PC-9 (cell line): ENCODE data around the gene RAB4B. TPM values are rescaled to one million over a fixed set of nuclear protein-coding genes. Genes with fewer than 3 reads are reported as not detected.

ENCODE experiments used
- BruUV-seq: library from RNA; stranded (reverse); fragments of 400-500 nt; replicated peaks from 2 replicates; lab custom pipeline; 2021; lab: Mats Ljungman, UMichigan
- CTCF ChIA-PET: fragments of 300-600 bp; sonication (Branson Sonifier 250); formaldehyde crosslinking; loops from one replicate; lab custom pipeline; 2022; ENCODE audit warnings: antibody characterized with exemption; lab: Charles Lee
- POLR2A ChIA-PET: fragments of 300-600 bp; sonication (Branson Sonifier 250); formaldehyde crosslinking; loops from one replicate; lab custom pipeline; 2022; ENCODE audit warnings: antibody characterized with exemption; ENCODE audit not compliant: unreplicated experiment; lab: Charles Lee
- DNase-seq, 2 experiments: peaks; one replicate each; pipeline versions ENCODE4 v3.0.0 to v3.0.0-alpha.2; 2015 to 2022; ENCODE audit warnings: mixed read lengths in 1 of 2
- H2AFZ ChIP-seq: fragments of 200-600 bp; sonication (generic); 2 replicates; pipeline ENCODE4 v1.8.1; 2017; ENCODE audit warnings: antibody characterized with exemption
- H3F3A ChIP-seq: fragments of 200-600 bp; sonication (generic); 2 replicates; pipeline ENCODE4 v1.8.1; 2017; ENCODE audit warnings: antibody characterized with exemption, mild to moderate bottlenecking, low read depth; ENCODE audit not compliant: insufficient read depth
- H3K27ac ChIP-seq: fragments of 200-600 bp; sonication (generic); 2 replicates; pipeline ENCODE4 v1.6.1; 2016; ENCODE audit warnings: mixed run types
- H3K27me3 ChIP-seq: fragments of 200-600 bp; sonication (generic); 2 replicates; pipeline ENCODE4 v1.6.1; 2016; ENCODE audit warnings: low read depth, mixed run types; ENCODE audit not compliant: insufficient read depth
- H3K36me3 ChIP-seq: fragments of 200-600 bp; sonication (generic); 2 replicates; pipeline ENCODE4 v1.6.1; 2016; ENCODE audit warnings: low read depth, mixed run types
- H3K4me1 ChIP-seq: fragments of 200-600 bp; sonication (generic); replicated peaks from 2 replicates; pipeline ENCODE4 v1.6.1; 2016; ENCODE audit warnings: mixed run types; ENCODE audit not compliant: insufficient read depth
- H3K4me2 ChIP-seq: fragments of 200-600 bp; sonication (generic); 2 replicates; pipeline ENCODE4 v1.6.1; 2017; ENCODE audit warnings: mixed run types
- H3K4me3 ChIP-seq: fragments of 200-600 bp; sonication (generic); 2 replicates; pipeline ENCODE4 v1.6.1; 2016; ENCODE audit warnings: mixed run types
- H3K79me2 ChIP-seq: fragments of 200-600 bp; sonication (generic); 2 replicates; pipeline ENCODE4 v1.6.1; 2017; ENCODE audit warnings: low read depth, mixed run types
- H3K9me2 ChIP-seq: fragments of 200-600 bp; sonication (generic); 2 replicates; pipeline ENCODE4 v1.8.1; 2017; ENCODE audit warnings: mild to moderate bottlenecking; ENCODE audit not compliant: insufficient read depth
- H3K9me3 ChIP-seq: fragments of 200-600 bp; sonication (generic); 2 replicates; pipeline ENCODE4 v1.8.1; 2016; ENCODE audit warnings: low read depth; ENCODE audit not compliant: insufficient read depth
- H4K20me1 ChIP-seq: fragments of 200-600 bp; sonication (generic); 2 replicates; pipeline ENCODE4 v1.8.1; 2017; ENCODE audit not compliant: insufficient read depth
- CTCF ChIP-seq: fragments of 200-600 bp; sonication (generic); conservative IDR thresholded peaks from 2 replicates; pipeline ENCODE4 v1.6.1; 2017; ENCODE audit warnings: mixed run types, antibody characterized with exemption, mild to moderate bottlenecking, moderate library complexity
- EZH2 ChIP-seq: fragments of 200-600 bp; sonication (generic); IDR thresholded peaks from 2 replicates; pipeline ENCODE4 v1.8.0; 2017; ENCODE audit warnings: antibody characterized with exemption, low read depth
- intact Hi-C: fragments of 100-400 bp; cut with micrococcal nuclease; formaldehyde crosslinking; loops from one replicate; pipeline ENCODE4 v1.10.0; 2022; ENCODE audit not compliant: unreplicated experiment
- total RNA-seq: library from RNA; stranded (reverse); gene quantifications from 2 replicates; pipeline ENCODE4 v1.2.3, GENCODE V29; 2021

RAB4B gene
- total RNA-seq, 1 experiment from 2014 or later = 22.2 TPM

- H3K36me3 ChIP-seq = peaks cover 24% of the 10 kb centered on the region; the same call in 1 of the 2 replicates
- no TSS peak for BruUV-seq
- TF ChIP-seq CTCF (no peak), EZH2 (no peak)
- H3F3A ChIP-seq = peaks cover 11% of the 10 kb centered on the region
- ChIA-PET POLR2A (no interaction called here), CTCF (interaction anchor here (0.7 to 0.8 kb wide), 2 partner anchors 55 to 90 kb away, joined by 4 read pairs; no protein-coding TSS in a partner anchor)
- peaks cover 39% of the 10 kb centered on the region for H3K4me1 ChIP-seq
- no peaks in the 10 kb centered on the region for H3K27me3 ChIP-seq
- no peak overlapping the region for H2AFZ ChIP-seq
- peak overlapping the region; percentile 76 for H3K27ac ChIP-seq
- intact Hi-C loops = loop anchor here (5.0 kb wide), 1 partner anchor 60 kb away; no protein-coding TSS in a partner anchor
- H4K20me1 ChIP-seq = peaks cover 45% of the 10 kb centered on the region
- no peak for DNase-seq
- H3K4me2 ChIP-seq = peak overlapping the region; percentile 73
- H3K9me3 ChIP-seq = no peaks in the 10 kb centered on the region
- H3K4me3 ChIP-seq = peak overlapping the region; percentile 90
- no peaks in the 10 kb centered on the region for H3K9me2 ChIP-seq
- peaks cover 77% of the 10 kb centered on the region for H3K79me2 ChIP-seq
Observed at GRCh38 chr19:40752257-40752781, 25.7 kb upstream of the RAB4B start.

- ChIA-PET POLR2A (interaction anchor here (0.6 kb wide), 1 partner anchor 544 kb away, joined by 9 read pairs; no protein-coding TSS in a partner anchor), CTCF (interaction anchor here (0.6 kb wide), 3 partner anchors 19 to 120 kb away, joined by 3 to 6 read pairs (median 3); no protein-coding TSS in a partner anchor)
- no TSS peak for BruUV-seq
- peaks cover 21% of the 10 kb centered on the region; the same call in 1 of the 2 replicates for H3F3A ChIP-seq
- no peaks in the 10 kb centered on the region for H3K27me3 ChIP-seq
- H2AFZ ChIP-seq = no peak overlapping the region
- H3K27ac ChIP-seq = peak overlapping the region; percentile 17; the same call in 1 of the 2 replicates
- H3K9me3 ChIP-seq = no peaks in the 10 kb centered on the region
- no peak for DNase-seq
- H3K4me1 ChIP-seq = peaks cover 24% of the 10 kb centered on the region
- H3K4me2 ChIP-seq = peak overlapping the region; percentile 50
- H3K36me3 ChIP-seq = peaks cover 41% of the 10 kb centered on the region
- intact Hi-C loops = loop anchor here (5.0 kb wide), 1 partner anchor 58 kb away; no protein-coding TSS in a partner anchor
- peaks cover 80% of the 10 kb centered on the region for H3K79me2 ChIP-seq
- H3K9me2 ChIP-seq = no peaks in the 10 kb centered on the region
- no peak for TF ChIP-seq EZH2
- no peak for TF ChIP-seq CTCF
- no peak overlapping the region; the same call in 1 of the 2 replicates for H3K4me3 ChIP-seq
- peaks cover 66% of the 10 kb centered on the region for H4K20me1 ChIP-seq
Observed at GRCh38 chr19:40754611-40755247, 23.3 kb upstream of the RAB4B start.

- peaks cover 71% of the 10 kb centered on the region for H4K20me1 ChIP-seq
- no peak overlapping the region for H3K4me2 ChIP-seq
- TF ChIP-seq CTCF (no peak), EZH2 (no peak)
- no peak overlapping the region for H2AFZ ChIP-seq
- peaks cover 23% of the 10 kb centered on the region for H3K4me1 ChIP-seq
- ChIA-PET CTCF (interaction anchor here (0.6 kb wide), 2 partner anchors 19 to 121 kb away, joined by 3 to 6 read pairs; no protein-coding TSS in a partner anchor), POLR2A (no interaction called here)
- peaks cover 75% of the 10 kb centered on the region for H3K79me2 ChIP-seq
- no peaks in the 10 kb centered on the region for H3K27me3 ChIP-seq
- no peak overlapping the region for H3K27ac ChIP-seq
- H3K36me3 ChIP-seq = peaks cover 44% of the 10 kb centered on the region
- H3K9me2 ChIP-seq = no peaks in the 10 kb centered on the region
- BruUV-seq = no TSS peak
- H3F3A ChIP-seq = peaks cover 26% of the 10 kb centered on the region; the same call in 1 of the 2 replicates
- no peak overlapping the region for H3K4me3 ChIP-seq
- H3K9me3 ChIP-seq = no peaks in the 10 kb centered on the region
- no peak for DNase-seq
- intact Hi-C loops = no loop called here
Observed at GRCh38 chr19:40755248-40755624, 22.8 kb upstream of the RAB4B start.
